Brain microvascular endothelial cell (primary cell): ENCODE data around the gene PSTK.

Experiments
- DNase-seq: peaks from one replicate; pipeline ENCODE4 v3.0.0-alpha.2; 2020
- H3K27ac ChIP-seq: fragments of 250-450 bp; sonication (Bioruptor Pico); 2 replicates; pipeline ENCODE4 v1.5.1; 2020; ENCODE audit warnings: mild to moderate bottlenecking, moderate library complexity
- H3K27me3 ChIP-seq: fragments of 250-450 bp; sonication (Bioruptor Pico); replicated peaks from 2 replicates; pipeline ENCODE4 v1.5.1; 2020; ENCODE audit warnings: mild to moderate bottlenecking
- H3K36me3 ChIP-seq: fragments of 250-450 bp; sonication (Bioruptor Pico); replicated peaks from 2 replicates; pipeline ENCODE4 v1.5.1; 2020; ENCODE audit warnings: mild to moderate bottlenecking
- H3K4me3 ChIP-seq: 2 replicates; pipeline ENCODE4 v1.5.1; 2011; ENCODE audit warnings: low read depth, mild to moderate bottlenecking, control low read depth, low read length, moderate library complexity
- in situ Hi-C: cut with HindIII; loops from 2 replicates; pipeline ENCODE4 v1.10.0; 2017; ENCODE audit warnings: low sequenced_read_pairs, low pct_ligation_motif_present
- TF ChIP-seq, protein P1 (sequence below): IDR thresholded peaks from 2 replicates; pipeline ENCODE4 v1.5.1; 2011; ENCODE audit warnings: low read depth, mild to moderate bottlenecking, moderate library complexity, low read length, control low read depth, inconsistent platforms; ENCODE audit errors: missing control alignments

PSTK gene

GRCh38 chr10:123039632-123039930 lies 59.4 kb downstream of the PSTK start:
- TF ChIP-seq, protein P1, sequence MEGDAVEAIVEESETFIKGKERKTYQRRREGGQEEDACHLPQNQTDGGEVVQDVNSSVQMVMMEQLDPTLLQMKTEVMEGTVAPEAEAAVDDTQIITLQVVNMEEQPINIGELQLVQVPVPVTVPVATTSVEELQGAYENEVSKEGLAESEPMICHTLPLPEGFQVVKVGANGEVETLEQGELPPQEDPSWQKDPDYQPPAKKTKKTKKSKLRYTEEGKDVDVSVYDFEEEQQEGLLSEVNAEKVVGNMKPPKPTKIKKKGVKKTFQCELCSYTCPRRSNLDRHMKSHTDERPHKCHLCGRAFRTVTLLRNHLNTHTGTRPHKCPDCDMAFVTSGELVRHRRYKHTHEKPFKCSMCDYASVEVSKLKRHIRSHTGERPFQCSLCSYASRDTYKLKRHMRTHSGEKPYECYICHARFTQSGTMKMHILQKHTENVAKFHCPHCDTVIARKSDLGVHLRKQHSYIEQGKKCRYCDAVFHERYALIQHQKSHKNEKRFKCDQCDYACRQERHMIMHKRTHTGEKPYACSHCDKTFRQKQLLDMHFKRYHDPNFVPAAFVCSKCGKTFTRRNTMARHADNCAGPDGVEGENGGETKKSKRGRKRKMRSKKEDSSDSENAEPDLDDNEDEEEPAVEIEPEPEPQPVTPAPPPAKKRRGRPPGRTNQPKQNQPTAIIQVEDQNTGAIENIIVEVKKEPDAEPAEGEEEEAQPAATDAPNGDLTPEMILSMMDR = no peak
- in situ Hi-C loops = no loop called here
- DNase-seq = no peak

More at GRCh38 chr10:123039632-123039930, 59.4 kb downstream of the PSTK start:
- Histone ChIP-seq H3K36me3 (no peaks in the 10 kb centered on the region), H3K27ac (no peak overlapping the region), H3K4me3 (no peak overlapping the region), H3K27me3 (no peaks in the 10 kb centered on the region)
